Measurements from ENCODE around the gene HS3ST6.
"Not testable (repeated sequence)": the region's sequence is repeated elsewhere in the genome, so short reads cannot be mapped to it uniquely, and the experiment has no call there.

Gene HS3ST6

DNA sequence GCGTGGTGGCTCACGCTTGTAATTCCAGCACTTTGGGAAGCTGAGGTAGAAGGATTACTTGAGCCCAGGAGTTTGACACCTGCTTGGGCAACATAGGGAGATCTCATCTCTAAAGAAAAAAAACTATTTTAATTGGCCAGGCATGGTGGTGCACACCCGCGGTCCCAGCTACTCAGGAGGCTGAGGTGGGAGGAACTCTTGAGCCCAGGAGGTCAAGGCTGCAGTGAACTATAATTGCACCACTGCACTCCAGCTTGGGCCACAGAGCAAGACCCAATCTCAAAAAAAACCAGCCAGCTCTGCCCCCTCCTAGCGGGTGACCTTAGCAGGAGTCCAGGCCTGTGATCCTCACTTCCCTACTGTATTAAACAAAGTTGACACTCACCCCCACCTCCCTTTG is 5.9 kb upstream of the HS3ST6 start:
- DNase-seq: no peak

- no peak for DNase-seq
Measured at GRCh38 chr16:1923299-1924034, 5.3 kb upstream of the HS3ST6 start.

DNA sequence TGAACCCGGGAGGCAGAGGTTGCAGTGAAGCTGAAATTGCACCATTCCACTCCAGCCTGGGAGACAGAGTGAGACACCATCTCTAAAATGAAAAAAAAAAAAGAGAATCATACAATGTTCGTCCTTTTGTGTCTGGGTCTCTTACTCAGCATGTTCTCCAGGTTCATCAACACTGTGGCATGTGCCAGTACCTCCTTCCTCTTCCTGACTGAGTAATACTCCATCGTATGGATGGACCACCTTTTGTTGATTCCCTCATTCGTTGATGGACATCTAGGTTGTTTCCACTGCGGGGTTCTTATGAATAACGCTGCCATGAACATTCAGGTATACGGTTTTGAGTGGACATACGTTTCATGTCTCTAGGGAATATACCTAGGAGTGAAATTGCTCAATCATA is 4.1 kb upstream of the HS3ST6 start:
- DNase-seq: no peak

GRCh38 chr16:1920727-1921171 is 2.5 kb upstream of the HS3ST6 start:
- no peak for DNase-seq

GRCh38 chr16:1920122-1920521 is 1.9 kb upstream of the HS3ST6 start:
- not testable (repeated sequence) for DNase-seq

DNA sequence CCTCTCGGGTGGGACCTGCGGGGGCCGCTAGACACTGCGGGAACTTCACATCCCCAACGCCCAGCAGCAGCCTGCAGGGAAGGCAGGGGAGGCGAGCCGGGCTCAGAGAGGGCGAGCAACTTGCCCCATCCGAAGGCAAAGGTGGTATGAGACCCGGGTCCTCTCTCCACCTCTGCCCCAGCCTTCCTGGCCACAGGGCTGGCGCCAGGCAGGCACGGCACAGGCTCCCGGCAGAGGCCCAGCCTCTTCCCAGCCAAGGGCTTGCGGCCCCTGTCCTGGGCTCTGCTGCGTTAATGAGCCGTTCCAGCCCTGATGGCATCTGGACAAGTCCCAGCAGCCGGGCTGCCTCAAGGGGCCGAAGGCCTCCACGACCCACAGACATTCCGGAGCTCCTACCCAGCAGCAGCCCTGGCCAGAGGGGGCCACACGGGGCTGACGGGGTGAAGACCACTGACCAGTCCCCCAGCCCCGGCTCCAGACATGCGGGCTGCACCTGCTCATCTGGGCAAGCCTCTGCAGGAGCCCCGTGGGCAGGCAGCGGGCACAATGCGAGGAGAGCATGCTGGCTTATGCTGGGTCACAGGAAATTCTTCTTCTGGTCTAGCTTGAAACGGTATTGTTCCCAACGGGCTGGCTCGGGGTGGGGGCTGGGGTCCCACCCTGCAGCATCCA is 1.2 kb upstream of the HS3ST6 start:
- DNase-seq: no peak

- no peak for DNase-seq
Measured at GRCh38 chr16:1917665-1918350, 407 bp downstream of the HS3ST6 start.

- no peak for DNase-seq
Measured at GRCh38 chr16:1917056-1917664, 1.1 kb downstream of the HS3ST6 start.

DNA sequence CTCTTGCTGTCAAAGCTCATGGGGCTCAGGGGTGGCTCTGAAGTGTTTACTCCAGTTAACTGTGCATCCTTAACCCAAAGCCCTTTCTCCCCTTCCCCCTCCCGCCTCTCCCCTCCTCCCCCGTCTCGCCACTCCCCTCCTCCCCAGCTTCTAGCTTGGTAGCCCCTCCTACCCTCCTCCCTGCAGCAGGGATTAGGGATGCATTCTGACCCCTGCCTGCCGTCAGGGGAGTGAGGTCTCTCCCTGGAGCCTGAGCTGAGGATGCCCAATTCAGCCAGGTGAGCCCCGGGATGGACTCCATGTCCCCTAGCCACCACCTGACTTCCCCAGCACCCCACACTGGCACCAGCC is 1.6 kb downstream of the HS3ST6 start:
- no peak for DNase-seq

GRCh38 chr16:1915732-1916639 is 2.2 kb downstream of the HS3ST6 start:
- DNase-seq: no peak

- no peak for DNase-seq
Measured at GRCh38 chr16:1914988-1915387, 3.2 kb downstream of the HS3ST6 start.

GRCh38 chr16:1914084-1914608 is 4.1 kb downstream of the HS3ST6 start:
- DNase-seq: no peak

DNA sequence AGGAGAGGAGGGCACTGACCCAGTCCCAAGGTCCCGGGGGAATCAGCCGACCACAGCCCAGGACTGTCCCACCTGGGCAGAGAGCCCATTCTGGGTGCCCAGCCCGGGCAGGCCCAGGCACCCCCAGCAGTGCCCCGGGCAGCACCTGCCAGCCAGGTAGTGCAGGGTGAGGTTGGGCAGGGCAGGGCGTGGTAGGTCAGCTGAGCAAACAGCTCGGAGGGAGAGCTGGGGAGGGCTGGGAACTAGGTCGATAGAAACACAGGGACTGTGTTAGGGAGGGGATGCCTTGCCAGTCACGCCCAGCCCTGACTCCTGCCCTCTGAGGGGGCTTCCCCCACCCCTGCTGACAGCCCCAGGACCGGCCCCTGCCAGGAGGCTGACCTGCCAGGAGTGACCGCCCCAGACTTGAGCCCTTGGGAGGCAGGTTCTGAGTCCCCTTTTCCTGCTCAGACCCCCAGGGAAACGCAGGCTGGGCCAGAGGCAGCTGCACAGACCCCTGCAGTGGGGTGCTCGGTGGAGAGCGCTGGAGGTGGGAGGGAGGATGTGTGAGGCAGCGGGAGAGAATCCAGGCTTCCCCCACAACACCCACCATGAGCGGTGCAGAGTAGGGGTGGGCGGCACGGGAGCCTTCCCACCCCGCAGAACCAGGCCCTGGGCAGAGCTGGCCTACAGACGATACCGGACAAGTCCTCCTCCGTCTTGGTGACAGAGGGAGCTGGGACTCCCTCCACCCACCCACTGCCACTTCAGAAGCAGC is 4.7 kb downstream of the HS3ST6 start:
- DNase-seq: no peak

DNA sequence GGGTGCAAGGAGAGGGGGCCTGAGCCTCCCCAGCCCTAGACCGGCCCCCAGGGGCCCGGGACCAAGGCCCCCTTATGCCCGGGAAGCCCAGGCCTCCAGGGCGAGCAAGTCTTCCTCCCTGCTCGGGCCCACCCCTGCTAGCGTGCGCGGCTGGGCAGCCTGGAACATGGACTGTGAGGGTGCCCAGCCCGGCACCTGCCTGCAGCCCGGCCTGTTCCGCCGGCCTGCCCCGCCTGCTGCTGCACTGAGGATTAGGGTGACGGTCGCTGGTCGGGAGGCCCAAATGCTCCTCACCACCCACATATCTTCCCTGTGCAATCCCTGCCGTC is 6.0 kb downstream of the HS3ST6 start:
- DNase-seq: no peak

DNA sequence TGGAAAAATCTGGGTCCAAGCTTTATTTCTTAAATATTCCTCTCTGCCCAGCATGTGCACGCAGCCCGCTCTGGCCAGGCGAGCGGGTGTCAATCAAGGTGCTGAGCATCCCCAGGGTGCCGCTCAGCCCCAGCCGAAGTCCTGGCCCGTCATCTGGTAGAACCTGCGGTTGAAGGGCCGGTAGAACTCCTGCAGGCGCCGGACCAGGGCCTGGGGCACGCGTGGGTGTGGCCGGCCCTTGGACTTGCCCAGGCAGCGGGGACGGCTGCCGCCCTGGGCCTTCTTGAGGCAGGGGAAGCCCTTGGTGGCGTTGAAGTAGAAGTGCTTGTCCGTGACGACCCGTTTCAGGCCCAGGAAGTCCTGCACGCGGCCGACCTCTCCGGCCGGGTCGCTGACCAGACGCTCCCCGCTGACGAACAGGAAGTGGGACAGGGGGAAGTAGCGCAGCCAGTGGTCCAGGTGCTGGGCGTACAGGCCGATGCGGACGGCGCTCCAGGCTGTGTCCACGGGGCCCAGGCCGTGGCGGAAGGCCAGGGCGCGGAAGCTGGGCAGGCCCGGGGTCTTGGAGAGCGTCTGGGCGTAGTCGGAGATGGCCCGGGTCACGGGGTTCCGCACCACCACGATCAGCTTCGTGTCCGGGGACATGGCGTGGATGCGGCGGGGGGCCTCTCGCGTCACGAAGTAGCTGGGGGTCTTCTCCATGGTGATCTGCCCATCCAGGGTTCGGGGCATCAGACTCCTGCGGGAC is 6.6 kb downstream of the HS3ST6 start:
- no peak for DNase-seq

DNA sequence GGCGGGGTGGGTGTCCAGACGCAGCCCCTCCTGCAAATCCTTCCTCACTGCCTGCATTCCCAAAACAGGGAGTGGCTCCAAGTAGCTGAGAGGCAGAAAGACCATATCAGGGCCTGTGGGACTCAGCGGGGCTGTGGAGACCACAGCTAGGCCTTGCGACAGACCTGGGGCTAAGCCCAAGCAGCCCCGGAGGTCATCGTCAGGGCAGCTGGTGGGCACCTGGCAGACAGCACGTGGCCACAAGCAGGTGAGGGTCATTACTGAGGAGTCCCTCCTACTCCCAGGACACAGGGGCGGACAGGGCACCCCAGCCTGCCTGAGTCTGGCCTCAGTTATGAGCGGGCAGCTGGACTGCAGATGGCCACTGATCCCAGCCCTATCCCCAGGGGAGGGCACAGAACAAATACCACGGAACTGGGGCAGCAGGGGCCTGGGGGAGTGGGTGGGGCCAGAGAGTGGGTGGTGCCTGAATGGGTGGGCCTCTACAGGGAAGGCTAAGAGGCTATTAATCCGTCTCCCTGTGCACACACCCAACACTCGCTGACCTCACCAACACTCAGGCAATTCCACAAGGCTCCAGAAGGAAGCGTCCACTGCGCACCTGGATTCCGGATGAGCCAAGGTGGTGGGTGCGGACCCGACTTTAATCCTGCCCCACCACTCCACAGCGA is 8.5 kb downstream of the HS3ST6 start:
- DNase-seq: no peak

GRCh38 chr16:1908983-1909382 is 9.2 kb downstream of the HS3ST6 start:
- no peak for DNase-seq

GRCh38 chr16:1908184-1908583 is 10.0 kb downstream of the HS3ST6 start:
- no peak for DNase-seq

DNA sequence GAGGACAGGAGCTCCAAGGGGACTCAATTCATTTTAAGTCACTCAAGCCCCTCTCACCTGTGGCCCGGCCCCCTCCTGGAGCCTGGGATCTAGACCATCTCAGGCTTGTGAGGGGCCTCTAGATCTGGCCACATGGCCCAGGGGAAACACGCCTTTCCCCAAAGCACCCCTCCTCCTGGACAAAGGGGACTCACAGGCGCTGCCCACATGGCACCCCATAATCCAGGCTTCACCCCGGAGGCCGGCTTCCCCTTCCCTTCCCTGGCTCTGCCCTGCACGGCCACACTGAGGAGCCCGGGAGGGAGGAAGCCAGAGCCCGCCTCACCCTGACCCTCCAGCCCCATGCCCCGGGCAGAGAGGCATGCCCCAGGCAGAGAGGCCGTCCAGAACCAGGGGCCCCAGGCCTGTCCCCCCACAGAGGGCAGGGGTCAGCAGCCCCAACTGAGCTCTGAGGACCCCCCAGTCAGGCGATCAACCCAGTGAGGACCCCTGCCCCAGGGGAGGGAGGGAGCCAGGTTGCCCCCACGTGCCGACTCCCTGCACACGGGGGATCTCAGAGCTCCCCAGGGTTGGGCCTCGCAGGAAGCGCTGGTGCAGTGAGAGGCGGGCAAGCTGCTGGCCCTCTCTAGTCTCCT is 10.9 kb downstream of the HS3ST6 start:
- no peak for DNase-seq

- DNase-seq: no peak
Measured at GRCh38 chr16:1906846-1907165, 11.4 kb downstream of the HS3ST6 start.

Measured in activated CD8-positive, alpha-beta memory T cell treated with anti-CD3 and anti-CD28 coated beads, Interleukin-2, amount 50 U/mL, for 4 hours (primary cell).